ENCODE results near the gene ZIC4.

DNA sequence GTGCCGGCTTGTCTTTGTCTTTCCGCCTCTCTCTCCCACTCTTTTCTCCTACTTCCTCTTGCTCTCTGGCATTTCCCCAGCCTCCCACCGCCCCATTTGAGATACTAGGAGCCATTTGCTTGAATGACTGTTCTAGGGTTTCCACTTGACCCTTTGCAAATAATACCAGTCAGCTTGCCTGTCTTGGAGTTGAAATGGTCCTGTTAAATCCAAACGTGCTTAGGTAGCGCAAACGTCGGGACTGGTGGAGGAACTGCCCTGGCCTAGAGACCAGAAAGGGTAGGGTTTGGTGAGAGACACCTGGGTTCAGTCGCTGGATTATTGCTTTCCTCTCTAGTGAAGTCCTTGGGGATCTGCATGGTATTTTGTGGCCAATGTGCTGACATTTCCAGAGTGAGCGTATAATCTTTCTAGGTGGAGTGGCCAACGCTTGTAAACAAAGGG lies 13.5 kb upstream of the ZIC4 start:
- TF ChIP-seq CTCF (conservative IDR thresholded peaks at IDR 0.05) = no peak
- TF ChIP-seq ZFX (IDR thresholded peaks at IDR 0.05) = no peak
